HepG2 (cell line): ENCODE measurements around the gene TCF12. TPM values are rescaled to one million over a fixed set of nuclear protein-coding genes. Genes with fewer than 3 reads are reported as not detected.

Experiments used
- ATAC-seq: fragments of 200-7000 bp; cut with Tn5 transposase; 3 replicates; pipeline ENCODE4 v1.9.1; 2020; ENCODE audit warnings: mild to moderate bottlenecking, moderate library complexity
- BruUV-seq: library from RNA; stranded (reverse); fragments of 400-500 nt; replicated peaks from 2 replicates; lab custom pipeline; 2021; lab: Mats Ljungman, UMichigan
- CTCF ChIA-PET: fragments of 300-600 bp; formaldehyde crosslinking; extraction: SDS; loops from one replicate; lab custom pipeline; 2021; ENCODE audit warnings: low total read pairs, inconsistent platforms, low intra/inter-chr PET ratio; lab: Yijun Ruan, JAX
- POLR2A ChIA-PET: fragments of 350-600 bp; sonication (Branson Sonifier 250); formaldehyde crosslinking; loops from one replicate; lab custom pipeline; 2020; ENCODE audit warnings: antibody characterized with exemption, inconsistent platforms; lab: Yijun Ruan, JAX
- DNase-seq: peaks from one replicate; pipeline ENCODE4 v3.0.0-alpha.2; 2015; ENCODE audit warnings: low spot score
- FAIRE-seq: peaks from 3 replicates; lab custom pipeline; 2011; peaks lifted over from hg19 to GRCh38; lab: Jason Lieb, UNC
- H2AFZ ChIP-seq: one replicate; pipeline ENCODE4 v1.6.1; 2011; ENCODE audit warnings: low read length, inconsistent platforms
- H3K27ac ChIP-seq: fragments of 300-600 bp; 3 replicates; pipeline ENCODE4 v1.8.0; 2011; ENCODE audit warnings: mixed run types, mild to moderate bottlenecking, mixed read lengths, low read length, inconsistent platforms; ENCODE audit not compliant: insufficient read depth; ENCODE audit errors: extremely low read length
- H3K27me3 ChIP-seq, 2 experiments: fragments of 200-600 bp in 1 of 2; 2 replicates in 1 of 2; 3 replicates in 1 of 2; pipeline versions ENCODE4 v1.6.0 to v1.8.0; 2011; ENCODE audit warnings: low read length in 2 of 2, mild to moderate bottlenecking in 2 of 2, moderate library complexity in 2 of 2, inconsistent platforms in 1 of 2; ENCODE audit not compliant: insufficient read depth in 2 of 2, control insufficient read depth in 1 of 2
- H3K36me3 ChIP-seq, 2 experiments: fragments of 200-600 bp in 1 of 2; replicated peaks in 1 of 2; 2 replicates in 1 of 2; 3 replicates in 1 of 2; pipeline versions ENCODE4 v1.5.1 to v1.8.0; 2011; ENCODE audit warnings: low read length in 2 of 2, inconsistent platforms in 1 of 2; ENCODE audit not compliant: insufficient read depth in 2 of 2, control insufficient read depth in 1 of 2
- H3K4me1 ChIP-seq: 2 replicates; pipeline ENCODE4 v1.5.1; 2012; ENCODE audit warnings: low read length, inconsistent platforms; ENCODE audit not compliant: insufficient read depth
- H3K4me2 ChIP-seq: 2 replicates; pipeline ENCODE4 v1.6.0; 2011; ENCODE audit warnings: low read depth, low read length, inconsistent platforms
- H3K4me3 ChIP-seq, 3 experiments: fragments of 200-600 bp in 1 of 3; sonication (generic), shearing (Covaris generic) in 1 of 3; replicated peaks in 1 of 3; 2 replicates each; pipeline ENCODE4 v1.5.1; 2011 to 2016; ENCODE audit warnings: low read length in 3 of 3, inconsistent platforms in 2 of 3, low read depth in 2 of 3, mild to moderate bottlenecking in 2 of 3, control low read depth in 1 of 3, mixed read lengths in 1 of 3; ENCODE audit not compliant: insufficient read depth in 1 of 3
- H3K79me2 ChIP-seq: one replicate; pipeline ENCODE4 v1.6.1; 2011; ENCODE audit warnings: low read length, inconsistent platforms; ENCODE audit not compliant: insufficient read depth
- H3K9ac ChIP-seq: 2 replicates; pipeline ENCODE4 v1.6.0; 2011; ENCODE audit warnings: mild to moderate bottlenecking, low read depth, low read length, inconsistent platforms; ENCODE audit not compliant: insufficient read depth
- H3K9me3 ChIP-seq: 2 replicates; pipeline ENCODE4 v1.5.1; 2012; ENCODE audit warnings: mild to moderate bottlenecking, low read length
- H4K20me1 ChIP-seq: 2 replicates; pipeline ENCODE4 v1.6.0; 2011; ENCODE audit warnings: inconsistent platforms, mild to moderate bottlenecking, low read length, moderate library complexity; ENCODE audit not compliant: insufficient read depth
- CC2D1A ChIP-seq: sonication (generic); formaldehyde crosslinking; IDR thresholded peaks from 2 replicates; pipeline ENCODE4 v1.8.1; 2023; ENCODE audit warnings: mild to moderate bottlenecking, missing genetic modification reagents
- ESRRA ChIP-seq: sonication (generic); formaldehyde crosslinking; IDR thresholded peaks from 2 replicates; pipeline ENCODE4 v1.5.1; 2020; ENCODE audit warnings: mild to moderate bottlenecking, low read depth, missing genetic modification reagents
- FOXK2 ChIP-seq: fragments of 450-650 bp; IDR thresholded peaks from 2 replicates; pipeline ENCODE4 v1.6.1; 2016
- MTA3 ChIP-seq: sonication (generic); formaldehyde crosslinking; IDR thresholded peaks from 2 replicates; pipeline ENCODE4 v1.4.0; 2020; ENCODE audit warnings: missing genetic modification reagents
- ZNF3 ChIP-seq: IDR thresholded peaks from 2 replicates; pipeline ENCODE4 v1.7.0; 2017; ENCODE audit warnings: inconsistent platforms
- ZNF557 ChIP-seq: sonication (generic); formaldehyde crosslinking; IDR thresholded peaks from 2 replicates; pipeline ENCODE4 v1.4.0; 2020; ENCODE audit warnings: missing genetic modification reagents
- ZNF563 ChIP-seq: sonication (generic); formaldehyde crosslinking; IDR thresholded peaks from 2 replicates; pipeline ENCODE4 v1.8.0; 2022; ENCODE audit warnings: mild to moderate bottlenecking, moderate library complexity, missing genetic modification reagents
- ZNF75D ChIP-seq: sonication (generic); formaldehyde crosslinking; IDR thresholded peaks from 2 replicates; pipeline ENCODE4 v1.8.1; 2023; ENCODE audit warnings: missing genetic modification reagents, mild to moderate bottlenecking, borderline replicate concordance
- ZNF878 ChIP-seq: sonication (generic); formaldehyde crosslinking; IDR thresholded peaks from 2 replicates; pipeline ENCODE4 v1.8.1; 2023; ENCODE audit warnings: mild to moderate bottlenecking, missing genetic modification reagents, moderate library complexity
- in situ Hi-C: cut with HindIII; loops from 2 replicates; pipeline ENCODE4 v1.10.0; 2017; ENCODE audit warnings: low pct_unique_long_range_greater_than_20kb; ENCODE audit not compliant: extremely low pct_ligation_motif_present
- intact Hi-C: fragments of 100-400 bp; cut with micrococcal nuclease; formaldehyde crosslinking; loops from one replicate; pipeline ENCODE4 v1.10.0; 2022; ENCODE audit not compliant: unreplicated experiment
- polyA plus RNA-seq, 8 experiments: library from polyadenylated mRNA; depleted of rRNA in 3 of 8; stranded (reverse) in 7 of 8; unstranded in 1 of 8; fragments of >200 nt; fragmentation: Illumina TruSeq in 4 of 8; extraction: Trizol in 4 of 8; gene quantifications; 2 replicates each; pipeline versions ENCODE4 v1.2.1 to v1.2.3, GENCODE V29; 2011 to 2016; ENCODE audit warnings: low read depth in 4 of 8, missing spikeins in 1 of 8, mixed read lengths in 1 of 8; ENCODE audit not compliant: insufficient read depth in 1 of 8
- total RNA-seq, 5 experiments: library from RNA; depleted of rRNA; stranded (reverse); fragments of >200 nt; fragmentation: Illumina TruSeq; extraction: Trizol; gene quantifications; 2 replicates each; pipeline ENCODE4 v1.2.3, GENCODE V29; 2016; ENCODE audit warnings: low read depth in 1 of 5
- TF ChIP-seq, protein P1 (sequence below): sonication (generic); formaldehyde crosslinking; IDR thresholded peaks from 2 replicates; pipeline ENCODE4 v1.4.0; 2020; ENCODE audit warnings: mild to moderate bottlenecking, missing genetic modification reagents

Gene TCF12
- total and polyA plus RNA-seq, 2 of the 13 experiments (the other 11 are each of a cell fraction or from before 2014, with no cell fraction given), result 48.6 to 51.1 TPM

DNA sequence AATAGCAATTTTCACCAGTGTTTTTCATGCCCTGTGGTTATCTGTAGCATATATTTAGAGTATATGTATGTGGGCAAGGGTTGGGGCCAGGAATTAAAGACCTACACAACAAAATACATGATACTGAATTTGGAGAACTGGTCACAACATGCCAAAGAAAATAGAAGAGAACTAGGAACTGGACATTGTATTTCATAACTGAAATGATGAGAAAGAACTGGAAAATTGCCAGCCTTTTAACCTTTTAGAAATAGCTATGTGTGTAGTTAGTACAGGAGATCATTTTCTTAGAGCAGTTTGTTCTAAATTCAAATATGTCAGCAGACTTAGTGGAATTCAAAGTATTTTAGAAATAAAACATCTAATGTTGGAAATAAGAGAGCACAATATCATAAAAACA lies 230.8 kb downstream of the TCF12 start:
- no TSS peak for BruUV-seq
- peaks cover 9% of the 10 kb centered on the region; the same call in 1 of the 2 replicates for H3K9me3 ChIP-seq
- in situ Hi-C loops (loop anchor here (5.0 kb wide), 1 partner anchor 158 kb away; no protein-coding TSS in a partner anchor), intact Hi-C loops (loop anchor here (10.0 kb wide), 1 partner anchor 186 kb away; no protein-coding TSS in a partner anchor)
- no peak overlapping the region for H3K9ac ChIP-seq
- H3K4me2 ChIP-seq, result no peak overlapping the region
- no peak overlapping the region for H2AFZ ChIP-seq
- CTCF ChIA-PET, result no interaction called here
- H3K27ac ChIP-seq, result no peak overlapping the region
- H3K4me3 ChIP-seq, result no peak overlapping the region
- H3K79me2 ChIP-seq, result no peaks in the 10 kb centered on the region
- ATAC-seq (no peak), FAIRE-seq (no peak), DNase-seq (no peak)
- peaks cover 13% of the 10 kb centered on the region; the same call in 1 of the 2 replicates for H3K4me1 ChIP-seq
- TF ChIP-seq ZNF563 (CRISPR knock-in tag) (no peak), ESRRA (CRISPR knock-in tag) (no peak), ZNF3 (CRISPR knock-in tag) (no peak), ZNF557 (CRISPR knock-in tag) (no peak), ZNF75D (CRISPR knock-in tag) (no peak), MTA3 (CRISPR knock-in tag) (no peak), FOXK2 (no peak), CC2D1A (CRISPR knock-in tag) (no peak), ZNF878 (CRISPR knock-in tag) (no peak)
- TF ChIP-seq, protein P1, sequence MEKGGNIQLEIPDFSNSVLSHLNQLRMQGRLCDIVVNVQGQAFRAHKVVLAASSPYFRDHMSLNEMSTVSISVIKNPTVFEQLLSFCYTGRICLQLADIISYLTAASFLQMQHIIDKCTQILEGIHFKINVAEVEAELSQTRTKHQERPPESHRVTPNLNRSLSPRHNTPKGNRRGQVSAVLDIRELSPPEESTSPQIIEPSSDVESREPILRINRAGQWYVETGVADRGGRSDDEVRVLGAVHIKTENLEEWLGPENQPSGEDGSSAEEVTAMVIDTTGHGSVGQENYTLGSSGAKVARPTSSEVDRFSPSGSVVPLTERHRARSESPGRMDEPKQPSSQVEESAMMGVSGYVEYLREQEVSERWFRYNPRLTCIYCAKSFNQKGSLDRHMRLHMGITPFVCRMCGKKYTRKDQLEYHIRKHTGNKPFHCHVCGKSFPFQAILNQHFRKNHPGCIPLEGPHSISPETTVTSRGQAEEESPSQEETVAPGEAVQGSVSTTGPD, result no peak
- POLR2A ChIA-PET, result no interaction called here
- H3K27me3 ChIP-seq, result no peaks in the 10 kb centered on the region
- H4K20me1 ChIP-seq, result no peaks in the 10 kb centered on the region
- peaks cover 0 to 6% of the 10 kb centered on the region in 2 experiments; a peak in 3 of 5 replicates for H3K36me3 ChIP-seq
